ENCODE data around the gene PTX3.

The PTX3 gene

DNA sequence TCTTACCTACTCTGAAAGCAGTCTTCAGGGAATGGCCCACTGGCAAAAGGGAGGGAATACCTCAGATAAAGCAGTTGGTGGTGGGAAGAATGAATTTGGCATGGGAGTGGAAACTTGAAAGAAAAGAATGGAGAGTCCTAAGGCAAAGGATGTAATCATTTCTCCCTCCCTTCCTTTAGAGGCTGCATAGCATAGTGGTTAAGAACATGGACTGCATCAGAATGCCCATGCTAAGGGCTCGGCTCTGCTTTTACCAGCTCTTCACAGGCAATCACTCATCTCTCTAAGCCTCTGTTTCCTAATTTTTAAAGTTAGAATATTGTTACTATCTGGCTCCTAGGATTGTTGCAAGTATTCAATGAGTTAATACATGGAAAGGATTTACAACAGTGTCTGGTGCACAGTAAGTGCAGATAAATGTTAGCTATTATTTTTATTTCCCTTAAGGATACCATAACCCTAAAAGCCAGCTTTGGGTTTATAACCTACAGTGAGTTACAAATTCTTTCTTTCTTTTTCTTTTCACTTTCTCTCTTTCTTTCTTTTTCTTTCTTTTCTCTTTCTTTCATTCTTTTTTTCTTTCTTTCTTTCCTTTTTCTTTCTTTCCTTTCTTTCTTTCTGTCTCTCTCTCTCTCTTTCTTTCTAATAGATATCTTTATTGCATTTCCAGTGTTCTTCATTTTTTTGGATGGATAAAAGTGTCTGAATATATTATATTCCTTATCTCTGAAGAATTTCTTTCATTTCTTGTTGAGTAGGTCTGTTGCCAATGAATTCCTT lies 43.0 kb downstream of the PTX3 start:
- no peak for DNase-seq

DNA sequence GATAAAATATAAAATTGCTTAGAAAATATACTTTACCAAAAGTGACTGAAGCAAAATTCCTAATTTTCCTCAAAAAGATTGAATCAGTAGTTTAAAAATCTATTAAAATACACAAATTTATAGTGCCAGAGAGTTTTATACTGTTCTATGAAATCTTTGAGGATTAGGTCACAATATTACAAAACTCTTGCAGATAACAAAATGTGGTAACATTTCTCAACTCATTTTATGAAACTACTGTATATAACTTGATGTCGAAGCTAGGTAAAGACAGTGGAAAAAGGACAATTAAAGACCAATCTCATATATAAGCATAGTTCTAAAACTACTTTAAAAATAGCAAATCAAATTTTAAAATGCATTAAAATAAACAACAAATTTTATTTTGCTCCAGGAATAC lies 50.7 kb downstream of the PTX3 start:
- no peak for DNase-seq

GRCh38 chr3:157488144-157488543 lies 51.5 kb downstream of the PTX3 start:
- no peak for DNase-seq

DNA sequence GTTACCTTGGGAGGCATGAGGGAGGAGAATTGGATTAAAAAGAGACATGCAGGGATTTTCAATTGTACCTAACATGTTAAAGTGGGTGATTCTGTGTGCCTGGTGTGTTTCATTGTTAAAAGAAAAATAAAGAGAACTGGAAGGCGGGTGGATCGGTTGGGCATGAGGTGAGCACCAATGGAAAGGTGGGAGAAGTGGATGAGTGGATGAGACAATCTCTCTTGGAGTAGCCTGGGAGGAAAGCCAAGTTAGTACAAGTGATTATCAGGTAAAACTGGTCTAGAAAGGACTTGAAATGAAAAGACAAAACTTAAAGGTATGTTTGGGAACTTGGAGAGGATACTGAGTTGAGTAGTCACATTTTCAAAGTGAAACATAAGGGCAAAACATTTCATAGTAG lies 54.5 kb downstream of the PTX3 start:
- no peak for DNase-seq

All from GDM1 (cell line).